Bronchial epithelial cell (primary cell): ENCODE measurements around the gene SSPN. TPM values are rescaled to one million over a fixed set of nuclear protein-coding genes. Genes with fewer than 3 reads are reported as not detected.

Experiments used
- DNase-seq: peaks from one replicate; pipeline ENCODE4 v3.0.0-alpha.2; 2010; ENCODE audit warnings: low read depth
- FAIRE-seq: peaks from 2 replicates; lab custom pipeline; 2011; peaks lifted over from hg19 to GRCh38; lab: Jason Lieb, UNC
- H3K27me3 ChIP-seq: 2 replicates; pipeline ENCODE4 v1.5.1; 2011; ENCODE audit warnings: low read length; ENCODE audit not compliant: control insufficient read depth, insufficient read depth
- H3K36me3 ChIP-seq: 2 replicates; pipeline ENCODE4 v1.5.1; 2011; ENCODE audit warnings: low read length; ENCODE audit not compliant: control insufficient read depth, insufficient read depth
- H3K4me3 ChIP-seq: 2 replicates; pipeline ENCODE4 v1.5.1; 2011; ENCODE audit warnings: mild to moderate bottlenecking, low read depth, low read length, control low read depth
- CTCF ChIP-seq: IDR thresholded peaks from 2 replicates; pipeline ENCODE4 v1.5.1; 2011; ENCODE audit warnings: mild to moderate bottlenecking, moderate library complexity, low read length, control low read depth, inconsistent platforms; ENCODE audit not compliant: insufficient read depth, severe bottlenecking
- total RNA-seq: library from RNA; depleted of rRNA; stranded (reverse); fragments of >200 nt; gene quantifications from 2 replicates; pipeline ENCODE4 v1.2.1, GENCODE V29; 2014

SSPN gene
- total RNA-seq, 1 donor from 2014 or later = 0.26 TPM

DNA sequence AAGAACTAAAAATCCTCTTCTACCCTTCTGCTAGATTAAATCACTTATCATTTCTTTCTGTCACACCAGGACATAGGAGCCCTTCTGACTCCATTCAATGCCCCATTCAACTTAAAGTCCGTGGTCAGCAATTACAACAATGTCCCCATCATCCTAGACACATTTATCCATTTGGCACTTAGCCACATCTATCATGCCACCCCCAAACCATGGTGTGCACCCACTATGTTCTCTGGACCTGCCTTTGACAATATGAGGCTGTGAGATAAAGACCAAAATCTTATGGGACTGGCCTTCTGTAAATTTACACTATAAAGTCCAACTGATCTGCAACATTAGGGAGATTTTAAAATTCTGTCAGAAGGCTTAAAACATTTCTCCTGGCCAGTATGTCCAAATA lies 104.4 kb downstream of the SSPN start:
- H3K27me3 ChIP-seq = no peaks in the 10 kb centered on the region
- TF ChIP-seq CTCF = no peak
- no peak overlapping the region for H3K4me3 ChIP-seq
- FAIRE-seq = no peak
- DNase-seq = no peak
- H3K36me3 ChIP-seq = no peaks in the 10 kb centered on the region

Other genes starting within 250 kb of the SSPN start
- 14.3 and 19.0 TPM in 2 replicates for gene RASSF8, start 236.9 kb upstream of the SSPN start, total RNA-seq
- gene BHLHE41, start 70.5 kb upstream of the SSPN start, total RNA-seq = 2.1 TPM in 1 of 2 replicates, not detected in the other